HL-60 (cell line): ENCODE results near the gene PSMD5.

Experiments used
- POLR2AphosphoS5 ChIP-seq: IDR thresholded peaks from 2 replicates; pipeline ENCODE4 v1.6.1; 2012; ENCODE audit warnings: low read depth
- SPI1 ChIP-seq: IDR thresholded peaks from 2 replicates; pipeline ENCODE4 v1.6.1; 2012; ENCODE audit warnings: low read depth, mild to moderate bottlenecking, borderline replicate concordance
- TF ChIP-seq, protein P1 (sequence below): IDR thresholded peaks from one replicate; pipeline ENCODE4 v1.5.1; 2011; ENCODE audit warnings: low read length, control low read depth, inconsistent platforms; ENCODE audit not compliant: insufficient read depth

DNA sequence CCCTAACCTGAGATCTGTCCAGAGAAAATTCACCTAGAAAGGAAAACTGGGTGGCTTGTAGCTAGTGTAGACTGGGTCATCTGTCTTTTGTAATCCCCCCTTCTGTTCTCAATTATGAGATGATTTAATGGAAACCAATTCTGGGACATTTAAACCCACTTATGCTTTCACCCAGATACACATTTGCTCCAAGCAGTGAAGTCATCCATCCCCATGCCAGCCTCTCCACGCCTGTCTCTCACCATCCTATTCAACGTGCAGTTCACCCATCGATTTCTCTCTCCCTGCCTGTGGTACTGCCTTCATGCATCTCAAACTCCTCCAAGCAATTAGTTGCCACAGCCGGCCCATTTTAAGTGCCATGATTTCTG is 32.5 kb upstream of the PSMD5 start:
- TF ChIP-seq, protein P1, sequence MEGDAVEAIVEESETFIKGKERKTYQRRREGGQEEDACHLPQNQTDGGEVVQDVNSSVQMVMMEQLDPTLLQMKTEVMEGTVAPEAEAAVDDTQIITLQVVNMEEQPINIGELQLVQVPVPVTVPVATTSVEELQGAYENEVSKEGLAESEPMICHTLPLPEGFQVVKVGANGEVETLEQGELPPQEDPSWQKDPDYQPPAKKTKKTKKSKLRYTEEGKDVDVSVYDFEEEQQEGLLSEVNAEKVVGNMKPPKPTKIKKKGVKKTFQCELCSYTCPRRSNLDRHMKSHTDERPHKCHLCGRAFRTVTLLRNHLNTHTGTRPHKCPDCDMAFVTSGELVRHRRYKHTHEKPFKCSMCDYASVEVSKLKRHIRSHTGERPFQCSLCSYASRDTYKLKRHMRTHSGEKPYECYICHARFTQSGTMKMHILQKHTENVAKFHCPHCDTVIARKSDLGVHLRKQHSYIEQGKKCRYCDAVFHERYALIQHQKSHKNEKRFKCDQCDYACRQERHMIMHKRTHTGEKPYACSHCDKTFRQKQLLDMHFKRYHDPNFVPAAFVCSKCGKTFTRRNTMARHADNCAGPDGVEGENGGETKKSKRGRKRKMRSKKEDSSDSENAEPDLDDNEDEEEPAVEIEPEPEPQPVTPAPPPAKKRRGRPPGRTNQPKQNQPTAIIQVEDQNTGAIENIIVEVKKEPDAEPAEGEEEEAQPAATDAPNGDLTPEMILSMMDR, result no peak
- TF ChIP-seq POLR2AphosphoS5 (no peak), SPI1 (no peak)
